Panc1 (cell line): ENCODE results near the gene ATRAID. TPM values are rescaled to one million over a fixed set of nuclear protein-coding genes. Genes with fewer than 3 reads are reported as not detected.
"Not testable (repeated sequence)": the region's sequence is repeated elsewhere in the genome, so short reads cannot be mapped to it uniquely, and the experiment has no call there.

Experiments
- ATAC-seq: fragments of 200-7000 bp; cut with Tn5 transposase; 2 replicates; pipeline ENCODE4 v1.9.1; 2020; ENCODE audit warnings: mild to moderate bottlenecking, moderate library complexity
- BruUV-seq: library from RNA; stranded (reverse); fragments of 400-500 nt; replicated peaks from 2 replicates; lab custom pipeline; 2021; lab: Mats Ljungman, UMichigan
- CTCF ChIA-PET: fragments of 300-600 bp; sonication (Branson Sonifier 250); formaldehyde crosslinking; loops from one replicate; lab custom pipeline; 2022; ENCODE audit warnings: antibody characterized with exemption; lab: Charles Lee
- POLR2A ChIA-PET: fragments of 300-600 bp; sonication (Branson Sonifier 250); formaldehyde crosslinking; loops from one replicate; lab custom pipeline; 2022; ENCODE audit warnings: antibody characterized with exemption; lab: Charles Lee
- DNase-seq: peaks from one replicate; pipeline ENCODE4 v3.0.0-alpha.2; 2010; ENCODE audit warnings: low read depth, low spot score
- H3K27ac ChIP-seq: 2 replicates; pipeline ENCODE4 v1.5.1; 2011; ENCODE audit warnings: mild to moderate bottlenecking, low read length, inconsistent platforms
- H3K27me3 ChIP-seq: fragments of 200-500 bp; sonication (Bioruptor generic); 2 replicates; pipeline ENCODE4 v1.6.0; 2014; ENCODE audit warnings: low read length, inconsistent platforms; ENCODE audit not compliant: control insufficient read depth, insufficient read depth
- H3K36me3 ChIP-seq: fragments of 200-500 bp; sonication (Bioruptor generic); 2 replicates; pipeline ENCODE4 v1.5.1; 2014; ENCODE audit warnings: inconsistent platforms, mild to moderate bottlenecking, low read length, moderate library complexity; ENCODE audit not compliant: control insufficient read depth, insufficient read depth
- H3K4me1 ChIP-seq: 2 replicates; pipeline ENCODE4 v1.5.1; 2011; ENCODE audit warnings: inconsistent platforms, mild to moderate bottlenecking, low read length, moderate library complexity; ENCODE audit not compliant: control insufficient read depth, insufficient read depth
- H3K4me3 ChIP-seq, 2 experiments: 2 replicates each; pipeline ENCODE4 v1.5.1; 2011 to 2012; ENCODE audit warnings: low read depth in 2 of 2, low read length in 2 of 2, mild to moderate bottlenecking in 2 of 2, inconsistent platforms in 1 of 2, moderate library complexity in 1 of 2
- H3K9me3 ChIP-seq: fragments of 200-500 bp; sonication (Bioruptor generic); 2 replicates; pipeline ENCODE4 v1.5.1; 2014; ENCODE audit warnings: low read depth, mild to moderate bottlenecking, inconsistent platforms, low read length, moderate library complexity; ENCODE audit not compliant: control insufficient read depth, insufficient read depth
- POLR2AphosphoS5 ChIP-seq: IDR thresholded peaks from 2 replicates; pipeline ENCODE4 v1.6.1; 2012; ENCODE audit warnings: mild to moderate bottlenecking, low read depth, low read length, moderate library complexity
- SIN3A ChIP-seq: IDR thresholded peaks from 2 replicates; pipeline ENCODE4 v1.6.1; 2012; ENCODE audit warnings: low read depth, mild to moderate bottlenecking, low read length, moderate library complexity, borderline replicate concordance; ENCODE audit not compliant: insufficient read depth
- TCF7L2 ChIP-seq: IDR thresholded peaks from 2 replicates; pipeline ENCODE4 v1.6.1; 2011; ENCODE audit warnings: mild to moderate bottlenecking, low read depth, low read length, inconsistent platforms
- in situ Hi-C: cut with HindIII; loops from 2 replicates; pipeline ENCODE4 v1.10.0; 2016; ENCODE audit warnings: low sequenced_read_pairs, low pct_unique_long_range_greater_than_20kb
- intact Hi-C: fragments of 100-400 bp; cut with micrococcal nuclease; formaldehyde crosslinking; loops from one replicate; pipeline ENCODE4 v1.10.0; 2022; ENCODE audit not compliant: unreplicated experiment
- total RNA-seq: library from RNA; stranded (reverse); gene quantifications from one replicate; pipeline ENCODE4 v1.2.1, GENCODE V29; 2021; ENCODE audit not compliant: unreplicated experiment
- TF ChIP-seq, protein P1 (sequence below): fragments of 450-650 bp; IDR thresholded peaks from 2 replicates; pipeline ENCODE4 v1.5.1; 2017; ENCODE audit warnings: mild to moderate bottlenecking
- TF ChIP-seq, protein P2 (sequence below), 2 experiments: IDR thresholded peaks; 2 replicates each; pipeline ENCODE4 v1.6.1; 2011 to 2012; ENCODE audit warnings: low read depth in 2 of 2, control low read depth in 1 of 2, low read length in 1 of 2, mild to moderate bottlenecking in 1 of 2, moderate library complexity in 1 of 2; ENCODE audit not compliant: insufficient read depth in 1 of 2

Gene ATRAID
- total RNA-seq, 1 experiment from 2014 or later = 111 TPM

DNA sequence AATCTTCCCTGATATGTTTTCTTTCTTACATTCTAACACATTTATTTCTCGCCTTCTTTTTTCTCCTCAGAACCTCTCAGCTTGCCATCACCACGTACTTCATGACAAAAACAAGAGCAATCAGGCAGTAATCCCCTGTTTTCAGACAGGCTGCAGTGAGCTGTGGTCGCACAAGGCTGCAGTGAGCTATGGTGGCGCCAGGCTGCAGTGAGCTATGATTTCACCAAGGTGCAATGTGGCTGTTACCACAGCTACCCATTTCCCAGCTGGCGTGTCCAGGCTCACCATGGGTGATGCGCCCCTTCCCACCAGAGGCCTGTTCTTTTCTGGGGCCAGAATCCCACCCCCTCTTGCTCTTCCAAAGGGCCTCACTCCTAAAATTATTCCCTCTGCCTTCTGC, 37.2 kb upstream of the ATRAID start:
- peak; percentile 63; the same call in 1 of the 2 replicates for ATAC-seq
- H3K36me3 ChIP-seq = no peaks in the 10 kb centered on the region
- intact Hi-C loops = no loop called here
- H3K27ac ChIP-seq = no peak overlapping the region
- H3K4me1 ChIP-seq = no peaks in the 10 kb centered on the region
- DNase-seq = no peak
- no peak for TF ChIP-seq SIN3A
- TF ChIP-seq, protein P1, sequence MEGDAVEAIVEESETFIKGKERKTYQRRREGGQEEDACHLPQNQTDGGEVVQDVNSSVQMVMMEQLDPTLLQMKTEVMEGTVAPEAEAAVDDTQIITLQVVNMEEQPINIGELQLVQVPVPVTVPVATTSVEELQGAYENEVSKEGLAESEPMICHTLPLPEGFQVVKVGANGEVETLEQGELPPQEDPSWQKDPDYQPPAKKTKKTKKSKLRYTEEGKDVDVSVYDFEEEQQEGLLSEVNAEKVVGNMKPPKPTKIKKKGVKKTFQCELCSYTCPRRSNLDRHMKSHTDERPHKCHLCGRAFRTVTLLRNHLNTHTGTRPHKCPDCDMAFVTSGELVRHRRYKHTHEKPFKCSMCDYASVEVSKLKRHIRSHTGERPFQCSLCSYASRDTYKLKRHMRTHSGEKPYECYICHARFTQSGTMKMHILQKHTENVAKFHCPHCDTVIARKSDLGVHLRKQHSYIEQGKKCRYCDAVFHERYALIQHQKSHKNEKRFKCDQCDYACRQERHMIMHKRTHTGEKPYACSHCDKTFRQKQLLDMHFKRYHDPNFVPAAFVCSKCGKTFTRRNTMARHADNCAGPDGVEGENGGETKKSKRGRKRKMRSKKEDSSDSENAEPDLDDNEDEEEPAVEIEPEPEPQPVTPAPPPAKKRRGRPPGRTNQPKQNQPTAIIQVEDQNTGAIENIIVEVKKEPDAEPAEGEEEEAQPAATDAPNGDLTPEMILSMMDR = no peak
- no peak for TF ChIP-seq TCF7L2
- TF ChIP-seq POLR2AphosphoS5 = no peak
- TF ChIP-seq, protein P2, sequence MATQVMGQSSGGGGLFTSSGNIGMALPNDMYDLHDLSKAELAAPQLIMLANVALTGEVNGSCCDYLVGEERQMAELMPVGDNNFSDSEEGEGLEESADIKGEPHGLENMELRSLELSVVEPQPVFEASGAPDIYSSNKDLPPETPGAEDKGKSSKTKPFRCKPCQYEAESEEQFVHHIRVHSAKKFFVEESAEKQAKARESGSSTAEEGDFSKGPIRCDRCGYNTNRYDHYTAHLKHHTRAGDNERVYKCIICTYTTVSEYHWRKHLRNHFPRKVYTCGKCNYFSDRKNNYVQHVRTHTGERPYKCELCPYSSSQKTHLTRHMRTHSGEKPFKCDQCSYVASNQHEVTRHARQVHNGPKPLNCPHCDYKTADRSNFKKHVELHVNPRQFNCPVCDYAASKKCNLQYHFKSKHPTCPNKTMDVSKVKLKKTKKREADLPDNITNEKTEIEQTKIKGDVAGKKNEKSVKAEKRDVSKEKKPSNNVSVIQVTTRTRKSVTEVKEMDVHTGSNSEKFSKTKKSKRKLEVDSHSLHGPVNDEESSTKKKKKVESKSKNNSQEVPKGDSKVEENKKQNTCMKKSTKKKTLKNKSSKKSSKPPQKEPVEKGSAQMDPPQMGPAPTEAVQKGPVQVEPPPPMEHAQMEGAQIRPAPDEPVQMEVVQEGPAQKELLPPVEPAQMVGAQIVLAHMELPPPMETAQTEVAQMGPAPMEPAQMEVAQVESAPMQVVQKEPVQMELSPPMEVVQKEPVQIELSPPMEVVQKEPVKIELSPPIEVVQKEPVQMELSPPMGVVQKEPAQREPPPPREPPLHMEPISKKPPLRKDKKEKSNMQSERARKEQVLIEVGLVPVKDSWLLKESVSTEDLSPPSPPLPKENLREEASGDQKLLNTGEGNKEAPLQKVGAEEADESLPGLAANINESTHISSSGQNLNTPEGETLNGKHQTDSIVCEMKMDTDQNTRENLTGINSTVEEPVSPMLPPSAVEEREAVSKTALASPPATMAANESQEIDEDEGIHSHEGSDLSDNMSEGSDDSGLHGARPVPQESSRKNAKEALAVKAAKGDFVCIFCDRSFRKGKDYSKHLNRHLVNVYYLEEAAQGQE (IDR thresholded peaks at IDR 0.05; ENCODE audit: insufficient read depth in 1 of 2, low read depth in 2 of 2, low read length in 1 of 2) = no peak
- no peaks in the 10 kb centered on the region for H3K9me3 ChIP-seq
- POLR2A ChIA-PET = interaction anchor here (0.5 kb wide), 1 partner anchor 118 kb away, joined by 4 read pairs; no protein-coding TSS in a partner anchor
- CTCF ChIA-PET = interaction anchor here (0.6 to 0.9 kb wide), 3 partner anchors 16 to 95 kb away, joined by 3 read pairs; no protein-coding TSS in a partner anchor
- in situ Hi-C loops = no loop called here
- H3K27me3 ChIP-seq = peaks cover 2% of the 10 kb centered on the region
- BruUV-seq = no TSS peak
- no peak overlapping the region for H3K4me3 ChIP-seq

DNA sequence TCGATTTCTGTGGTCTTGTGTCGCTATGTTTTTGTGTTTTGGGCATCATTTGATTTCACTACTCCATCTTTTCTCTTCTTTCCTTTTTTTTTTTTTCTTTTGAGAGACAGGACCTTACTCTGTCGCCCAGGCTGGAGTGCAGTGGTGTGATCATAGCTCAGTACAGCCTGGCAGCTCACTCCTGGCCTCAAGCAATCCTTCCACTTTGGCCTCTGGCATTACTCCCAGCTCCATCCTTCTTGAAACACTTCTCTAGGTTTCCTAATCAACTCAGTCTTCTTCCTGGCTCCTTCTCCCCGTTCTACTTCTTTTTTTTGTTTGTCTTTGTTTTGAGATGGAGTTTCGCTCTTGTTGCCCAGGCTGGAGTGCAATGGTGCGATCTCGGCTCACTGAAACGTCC, 36.5 kb upstream of the ATRAID start:
- peaks cover 2% of the 10 kb centered on the region for H3K27me3 ChIP-seq
- ChIA-PET CTCF (interaction anchor here (0.8 to 0.9 kb wide), 2 partner anchors 16 kb away, joined by 3 read pairs; no protein-coding TSS in a partner anchor), POLR2A (no interaction called here)
- intact Hi-C loops (no loop called here), in situ Hi-C loops (no loop called here)
- no peak for DNase-seq
- TF ChIP-seq, protein P2 (IDR thresholded peaks at IDR 0.05; ENCODE audit: insufficient read depth in 1 of 2, low read depth in 2 of 2, low read length in 1 of 2) = no peak
- TF ChIP-seq, protein P1 = no peak
- TF ChIP-seq POLR2AphosphoS5 (no peak), SIN3A (no peak), TCF7L2 (no peak)
- no peak overlapping the region for H3K27ac ChIP-seq
- no peak overlapping the region for H3K4me3 ChIP-seq
- no peak for ATAC-seq
- no peaks in the 10 kb centered on the region for H3K9me3 ChIP-seq
- H3K4me1 ChIP-seq = no peaks in the 10 kb centered on the region
- H3K36me3 ChIP-seq = no peaks in the 10 kb centered on the region
- BruUV-seq = no TSS peak

DNA sequence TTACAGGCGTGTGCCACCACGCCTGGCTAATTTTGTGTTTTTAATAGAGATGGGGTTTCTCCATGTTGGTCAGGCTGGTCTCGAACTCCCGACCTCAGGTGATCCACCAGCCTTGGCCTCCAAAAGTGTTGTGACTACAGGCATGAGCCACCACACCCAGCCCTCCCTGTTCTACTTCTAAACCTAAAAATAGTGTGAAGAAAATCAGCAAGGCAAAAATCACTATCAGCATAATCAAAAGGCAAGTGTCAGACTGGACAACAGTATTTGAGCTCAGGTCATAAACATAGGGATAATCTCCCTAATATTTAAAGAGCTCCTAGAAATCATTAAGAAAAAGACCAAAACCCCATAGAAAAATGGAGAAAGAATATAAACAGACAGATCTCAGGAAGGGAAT, 36.1 kb upstream of the ATRAID start:
- H3K4me3 ChIP-seq, ATAC-seq, POLR2A ChIA-PET, H3K36me3 ChIP-seq, BruUV-seq, in situ Hi-C loops, H3K27ac ChIP-seq, H3K27me3 ChIP-seq, H3K4me1 ChIP-seq, DNase-seq, H3K9me3 ChIP-seq, intact Hi-C loops, CTCF ChIA-PET: not testable (repeated sequence)
